HG02571 (cell line): ENCODE data around the gene FRMD4A.
"Not testable (repeated sequence)": the region's sequence is repeated elsewhere in the genome, so short reads cannot be mapped to it uniquely, and the experiment has no call there.

Source experiments
- ATAC-seq: cut with Tn5 transposase; IDR thresholded peaks from one replicate; pipeline ENCODE4 v1.9.1; 2021; ENCODE audit warnings: mild to moderate bottlenecking, moderate library complexity; ENCODE audit not compliant: unreplicated experiment

The FRMD4A gene

DNA sequence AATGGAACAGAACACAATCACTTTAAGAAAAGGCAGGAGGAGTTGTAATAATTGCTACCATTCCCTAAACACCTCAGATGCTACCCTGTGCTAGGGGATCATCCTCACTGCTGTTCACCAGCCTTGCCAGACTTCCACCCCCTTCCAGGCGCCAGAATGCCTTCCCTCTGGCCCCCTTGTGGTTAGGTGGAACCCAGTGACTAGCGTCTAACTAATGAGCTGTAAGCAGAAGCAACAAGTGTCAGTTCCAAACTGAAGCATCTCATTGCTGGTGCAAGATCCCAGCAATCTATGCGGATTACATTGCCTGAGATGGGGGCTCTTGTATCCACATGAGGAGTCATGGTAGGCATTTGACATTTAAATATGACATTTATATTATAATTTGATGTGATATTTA, 86.6 kb downstream of the FRMD4A start:
- no peak for ATAC-seq

DNA sequence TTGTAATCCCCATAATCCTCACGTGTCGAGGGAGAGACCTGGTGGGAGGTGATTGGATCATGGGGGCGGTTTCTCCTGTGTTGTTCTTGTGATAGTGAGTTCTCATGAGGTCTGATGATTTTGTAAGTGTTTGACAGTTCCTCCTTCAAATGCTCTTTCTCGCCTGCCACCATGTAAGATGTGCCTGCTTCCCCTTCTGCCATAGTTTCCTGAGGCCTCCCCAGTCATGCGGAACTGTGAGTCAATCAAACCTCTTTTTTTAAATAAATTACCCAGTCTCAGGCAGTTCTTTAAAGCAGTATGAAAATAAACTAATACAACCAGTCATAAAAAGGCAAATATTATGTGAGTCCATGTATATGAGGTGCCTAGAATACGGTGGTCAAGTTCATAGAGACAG, 87.5 kb downstream of the FRMD4A start:
- no peak for ATAC-seq

DNA sequence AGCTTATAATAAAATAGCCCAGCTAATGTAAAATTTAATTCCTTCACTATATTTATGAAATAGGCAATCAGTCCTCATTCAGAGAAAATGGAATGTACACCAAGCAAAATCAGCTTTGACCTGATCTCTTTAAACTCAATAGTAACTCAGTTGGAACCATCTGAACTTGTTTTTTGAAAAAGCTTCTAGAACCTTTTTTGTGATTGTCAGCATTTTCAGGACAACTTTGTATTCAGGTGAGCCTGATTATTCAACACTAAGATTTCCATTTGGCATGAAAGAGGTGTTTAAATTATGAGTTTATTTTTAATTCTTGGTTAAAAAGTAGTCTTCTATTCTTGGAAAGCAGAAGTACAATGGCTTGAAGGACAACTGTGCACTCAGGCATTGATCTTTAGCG, 89.5 kb downstream of the FRMD4A start:
- ATAC-seq, result no peak

DNA sequence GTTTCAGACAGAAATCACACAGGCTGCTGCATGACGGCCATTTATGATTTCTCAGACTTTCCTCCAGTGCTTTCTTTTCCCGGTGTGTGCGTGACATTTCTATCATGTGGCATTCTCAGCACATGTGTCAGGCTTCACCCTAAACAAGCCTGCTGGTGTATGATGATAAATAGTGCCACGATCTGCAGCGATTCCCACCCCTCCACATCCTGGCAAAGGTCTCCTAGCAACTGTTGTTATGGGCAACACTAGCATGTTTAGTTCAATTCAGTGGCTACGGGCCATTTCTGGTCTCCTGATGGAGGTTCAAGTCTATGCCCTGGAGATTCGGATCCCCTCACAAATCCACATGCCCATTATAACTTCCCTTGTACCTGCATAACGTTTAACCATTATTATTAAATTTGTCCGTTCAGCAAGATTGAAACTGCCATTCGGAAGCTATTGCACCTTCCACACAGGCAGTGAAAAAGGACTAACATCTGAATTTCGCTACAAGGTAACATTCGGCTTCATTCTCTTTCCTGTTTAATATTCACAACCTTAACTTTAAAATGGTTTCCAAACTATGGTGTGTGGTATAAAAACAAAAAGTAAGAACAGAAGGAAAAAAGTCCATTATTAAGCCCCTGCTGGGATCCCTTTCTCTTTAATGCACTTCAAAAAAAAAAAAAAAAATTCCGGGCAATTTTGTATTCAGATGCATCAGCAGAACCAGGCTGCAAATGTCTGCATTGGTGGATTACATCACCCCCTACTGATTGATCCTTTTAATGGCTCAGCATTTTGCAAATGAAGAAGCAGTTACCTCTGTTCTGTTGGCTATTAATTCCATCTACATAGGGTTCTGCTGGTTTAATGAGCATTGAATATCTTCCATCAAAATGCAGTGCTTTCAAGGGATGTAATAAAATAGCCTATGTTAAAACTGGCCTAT, 90.2 kb downstream of the FRMD4A start:
- no peak for ATAC-seq

DNA sequence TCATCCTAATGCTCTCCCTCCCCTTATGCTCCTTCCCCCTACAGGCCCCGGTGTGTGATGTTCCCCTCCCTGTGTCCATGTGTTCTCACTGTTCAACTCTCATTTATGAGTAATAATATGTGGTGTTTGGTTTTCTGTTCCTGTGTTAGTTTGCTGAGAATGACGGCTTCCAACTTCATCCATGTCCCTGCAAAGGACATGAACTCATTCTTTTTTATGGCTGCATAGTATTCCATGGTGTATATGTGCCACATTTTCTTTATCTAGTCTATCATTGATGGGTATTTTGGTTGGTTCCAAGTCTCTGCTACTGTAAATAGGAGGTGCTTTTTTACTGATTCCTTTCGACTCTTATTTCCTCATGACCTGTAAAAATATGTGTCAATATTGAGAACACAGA, 92.1 kb downstream of the FRMD4A start:
- not testable (repeated sequence) for ATAC-seq

DNA sequence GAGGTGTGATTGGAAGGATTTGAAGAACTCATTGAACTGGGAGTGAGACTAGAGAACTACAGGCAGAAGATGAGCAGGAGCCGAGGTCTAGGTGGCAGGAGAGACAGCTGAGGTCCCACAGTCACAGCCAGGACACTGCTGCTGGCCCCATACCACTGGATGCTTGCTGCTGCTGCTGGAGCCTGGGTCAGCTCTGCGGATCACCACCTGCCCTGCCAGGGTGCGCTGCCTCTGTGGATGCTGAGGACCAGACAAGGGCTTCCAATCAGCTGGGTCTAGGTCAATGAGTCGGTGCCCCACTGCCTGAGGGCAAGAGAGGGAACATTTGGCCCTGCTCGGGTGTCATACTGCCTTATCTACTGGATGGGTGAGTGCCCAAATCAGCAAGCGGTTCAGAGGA, 94.4 kb downstream of the FRMD4A start:
- no peak for ATAC-seq

DNA sequence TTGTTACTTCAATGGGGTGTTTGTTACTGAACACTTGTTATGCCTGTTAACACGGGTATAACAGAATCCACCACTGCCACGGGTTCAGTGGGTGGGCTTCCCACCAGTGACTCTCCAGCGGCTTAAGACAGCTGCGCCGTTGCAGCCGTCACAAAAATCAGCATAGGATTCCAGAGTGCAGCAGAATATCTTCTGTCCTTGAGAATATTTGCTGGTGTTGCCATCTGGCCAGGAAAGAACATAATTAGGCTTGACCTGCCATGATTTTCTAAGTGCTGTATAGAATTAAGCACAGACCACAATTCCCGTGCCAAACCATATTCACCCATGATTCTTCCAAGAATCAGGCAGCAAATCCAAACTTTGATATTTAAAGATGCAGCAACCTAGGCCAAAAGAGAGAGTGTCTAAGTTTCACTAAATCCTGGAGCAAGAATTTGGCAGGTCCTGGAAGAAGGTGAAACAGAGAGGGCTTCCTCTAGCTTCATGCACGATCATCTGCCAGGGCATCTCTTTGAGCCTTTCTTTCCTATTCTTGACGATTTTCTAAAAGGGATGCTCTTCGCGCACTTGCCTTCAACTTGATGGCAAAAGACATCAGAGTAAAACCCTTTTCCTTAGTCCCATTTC, 95.0 kb downstream of the FRMD4A start:
- no peak for ATAC-seq

DNA sequence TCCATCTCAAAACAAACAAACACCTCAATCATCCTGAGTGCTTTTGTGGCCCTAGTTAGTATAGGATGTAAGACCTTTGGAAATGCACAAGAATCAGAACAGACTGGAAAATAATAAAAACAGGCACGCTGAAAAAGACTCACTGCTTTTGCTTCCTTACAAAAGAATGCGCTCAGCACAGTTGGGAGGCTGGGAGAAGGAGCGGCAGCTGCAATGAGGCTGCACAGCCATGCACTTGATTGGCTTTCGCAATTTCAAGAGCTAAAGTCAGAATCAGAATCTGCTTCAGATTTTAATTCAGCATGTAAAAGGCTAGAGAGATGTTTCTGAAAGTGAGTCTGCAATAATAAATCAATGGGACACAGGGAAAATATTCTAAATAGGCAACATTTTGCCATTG, 97.2 kb downstream of the FRMD4A start:
- ATAC-seq, result no peak

DNA sequence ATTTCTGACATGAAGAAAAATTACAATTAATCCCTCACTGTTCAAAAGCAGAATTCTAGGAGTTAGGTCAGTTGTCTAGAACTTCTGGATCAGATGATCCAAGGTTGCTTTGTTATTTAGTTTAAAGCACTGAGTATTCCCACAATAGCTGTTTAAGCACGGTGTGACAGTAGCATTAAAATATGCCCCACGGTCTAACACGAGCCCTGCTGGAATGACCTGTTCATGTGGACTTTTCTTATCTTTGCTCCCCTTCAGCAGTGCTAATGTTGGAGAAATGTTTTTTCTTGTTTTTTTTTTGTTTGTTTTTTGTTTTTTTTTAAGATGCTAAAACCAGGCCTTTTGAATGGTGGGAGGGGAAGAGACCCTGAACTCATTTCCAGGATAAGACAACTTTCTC, 101.9 kb downstream of the FRMD4A start:
- ATAC-seq, result not testable (repeated sequence)

DNA sequence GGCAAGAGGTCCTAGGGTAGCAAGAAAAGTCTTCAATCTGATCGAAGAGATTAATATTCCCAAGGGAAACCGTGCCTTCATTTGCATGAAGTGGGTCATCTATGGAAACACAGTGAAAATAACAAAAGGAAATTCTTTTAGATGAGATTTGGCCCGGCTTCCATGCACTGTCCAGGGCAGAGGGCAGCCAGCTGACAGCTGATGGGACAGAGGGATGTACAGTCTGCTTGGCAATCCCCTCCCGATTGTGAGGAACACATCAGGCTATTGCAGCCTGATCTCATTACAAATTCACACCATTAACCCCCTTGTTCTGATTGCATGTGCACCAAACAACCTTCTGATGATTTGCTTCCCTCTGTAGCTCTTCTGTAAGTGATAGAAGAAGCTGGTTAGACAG, 105.3 kb downstream of the FRMD4A start:
- ATAC-seq, result no peak

DNA sequence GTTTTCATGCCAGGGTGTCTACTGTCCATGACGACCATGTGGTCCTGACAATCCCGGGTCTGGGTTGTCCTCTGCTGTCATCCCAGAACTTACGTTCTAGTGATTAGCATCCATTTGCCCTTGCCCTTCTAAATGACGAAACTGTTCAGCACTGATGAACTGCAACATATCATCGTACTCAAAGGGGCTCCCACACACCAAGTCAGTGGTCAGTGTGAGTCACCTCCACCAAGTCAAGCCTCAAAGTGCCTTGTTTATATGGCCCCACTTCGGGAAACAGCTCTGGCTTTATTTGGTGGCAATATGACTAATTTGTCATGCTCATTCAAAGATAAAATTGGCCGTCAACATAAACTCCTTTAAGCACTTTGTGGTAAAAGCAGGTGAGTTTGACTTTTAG, 110.7 kb downstream of the FRMD4A start:
- ATAC-seq, result no peak

DNA sequence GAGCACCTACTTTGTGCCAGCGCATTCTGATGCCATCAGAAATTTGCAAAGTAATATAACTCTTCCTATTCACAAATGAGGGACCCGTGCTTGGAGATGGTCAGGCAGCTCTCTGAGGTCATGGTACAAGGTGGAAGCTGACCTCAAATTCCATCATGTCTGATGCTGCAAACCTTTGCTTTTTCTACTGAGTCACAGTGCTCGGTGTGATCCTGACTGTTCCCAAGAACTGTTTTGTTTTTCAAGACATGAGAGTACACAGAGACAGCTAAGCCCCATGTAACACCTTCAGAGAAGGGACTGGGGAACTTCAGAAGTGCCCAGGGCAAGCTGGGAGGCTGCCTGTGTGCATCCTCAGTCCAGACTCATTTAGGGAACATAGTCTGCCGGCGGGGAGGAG, 111.3 kb downstream of the FRMD4A start:
- ATAC-seq, result no peak

DNA sequence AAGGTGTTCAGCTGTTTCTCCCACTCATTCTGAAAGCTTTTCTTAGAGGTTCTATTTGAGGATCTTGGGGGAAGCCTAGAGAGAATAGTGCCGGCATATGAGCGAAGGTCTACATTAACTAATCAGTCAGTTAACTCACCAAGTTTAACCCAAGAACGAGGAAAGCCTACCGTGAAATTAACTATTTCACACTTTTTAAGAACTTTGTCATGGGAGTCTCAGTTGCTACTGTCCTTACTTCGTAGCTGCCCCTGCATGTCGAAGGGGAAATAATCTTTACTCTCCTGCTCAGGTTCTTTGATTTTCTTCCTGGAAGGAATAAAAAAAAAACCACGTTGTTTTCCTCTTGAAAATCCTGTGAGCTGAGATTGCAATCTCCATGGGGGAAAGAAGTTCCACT, 115.1 kb downstream of the FRMD4A start:
- ATAC-seq, result no peak

DNA sequence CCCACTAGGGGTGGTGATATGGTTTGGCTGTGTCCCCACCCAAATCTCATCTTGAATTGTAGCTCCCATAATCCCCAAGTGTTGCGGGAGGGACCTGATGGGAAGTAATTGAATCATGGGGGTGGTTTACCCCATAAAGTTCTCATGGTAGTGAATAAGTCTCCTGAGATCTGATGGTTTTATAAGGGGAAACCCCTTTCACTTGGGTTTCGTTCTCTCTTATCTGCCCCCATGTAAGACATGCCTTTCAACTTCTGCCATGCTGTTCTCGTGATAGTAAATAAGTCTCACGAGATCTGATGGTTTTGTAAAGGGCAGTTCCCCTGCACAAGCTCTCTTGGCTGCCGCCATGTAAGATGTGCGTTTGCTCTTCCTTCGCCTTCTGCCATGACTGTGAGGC, 117.0 kb downstream of the FRMD4A start:
- not testable (repeated sequence) for ATAC-seq

DNA sequence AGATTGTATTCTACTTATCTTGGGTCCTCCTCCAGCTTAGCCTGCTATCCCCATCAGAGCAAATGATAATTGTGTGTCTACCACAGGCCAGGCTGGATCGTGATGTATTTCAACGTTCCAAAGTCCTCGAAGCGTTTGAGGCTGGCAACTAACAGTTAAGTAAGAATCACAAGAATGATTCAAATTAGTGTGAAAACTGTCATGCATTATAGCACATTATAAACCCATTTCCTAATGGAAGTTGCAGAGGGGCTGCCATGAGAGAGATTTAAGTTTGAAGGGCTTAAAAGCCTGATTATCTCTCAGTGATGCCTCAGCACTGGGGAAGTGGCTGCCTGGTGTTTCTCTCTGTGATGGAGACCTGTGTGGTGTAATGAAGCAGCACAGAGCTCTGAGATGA, 119.1 kb downstream of the FRMD4A start:
- no peak for ATAC-seq

DNA sequence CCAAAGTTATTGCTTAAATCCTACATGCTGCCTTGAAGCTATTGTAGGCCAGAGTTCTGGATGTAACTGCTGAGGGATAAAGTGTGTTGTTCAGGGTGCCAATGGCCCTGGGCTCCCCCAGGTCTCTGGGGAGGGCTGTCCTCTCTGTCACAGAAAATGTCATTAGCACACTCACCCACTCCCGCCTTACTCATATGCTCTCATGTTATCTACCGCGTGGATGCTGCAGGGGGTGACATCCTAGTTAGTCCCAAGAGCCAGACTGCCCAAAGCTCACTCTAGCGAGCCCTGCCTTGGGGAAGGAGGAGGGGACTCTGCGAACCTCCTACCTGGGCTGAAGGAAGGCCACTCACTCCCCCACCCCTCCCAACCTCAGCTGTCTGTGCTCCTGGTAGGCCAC, 122.5 kb downstream of the FRMD4A start:
- ATAC-seq, result no peak

DNA sequence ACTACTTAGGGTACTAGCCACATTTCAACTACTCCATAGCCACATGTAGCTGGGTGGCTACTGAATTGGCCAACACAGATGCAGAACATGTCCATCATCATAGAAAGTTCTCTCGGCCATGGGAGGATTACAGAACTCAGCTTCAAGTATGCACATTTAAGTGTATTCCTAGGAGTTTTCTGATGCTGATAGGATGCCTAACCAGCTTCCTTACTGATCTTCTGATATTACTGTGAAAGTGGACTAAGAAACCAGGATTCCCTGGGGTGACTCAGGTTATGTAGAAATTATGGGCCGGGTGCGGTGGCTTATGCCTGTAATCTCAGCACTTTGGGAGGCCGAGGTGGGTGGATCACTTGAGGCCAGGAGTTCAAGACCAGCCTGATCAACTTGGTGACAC, 125.5 kb downstream of the FRMD4A start:
- no peak for ATAC-seq

DNA sequence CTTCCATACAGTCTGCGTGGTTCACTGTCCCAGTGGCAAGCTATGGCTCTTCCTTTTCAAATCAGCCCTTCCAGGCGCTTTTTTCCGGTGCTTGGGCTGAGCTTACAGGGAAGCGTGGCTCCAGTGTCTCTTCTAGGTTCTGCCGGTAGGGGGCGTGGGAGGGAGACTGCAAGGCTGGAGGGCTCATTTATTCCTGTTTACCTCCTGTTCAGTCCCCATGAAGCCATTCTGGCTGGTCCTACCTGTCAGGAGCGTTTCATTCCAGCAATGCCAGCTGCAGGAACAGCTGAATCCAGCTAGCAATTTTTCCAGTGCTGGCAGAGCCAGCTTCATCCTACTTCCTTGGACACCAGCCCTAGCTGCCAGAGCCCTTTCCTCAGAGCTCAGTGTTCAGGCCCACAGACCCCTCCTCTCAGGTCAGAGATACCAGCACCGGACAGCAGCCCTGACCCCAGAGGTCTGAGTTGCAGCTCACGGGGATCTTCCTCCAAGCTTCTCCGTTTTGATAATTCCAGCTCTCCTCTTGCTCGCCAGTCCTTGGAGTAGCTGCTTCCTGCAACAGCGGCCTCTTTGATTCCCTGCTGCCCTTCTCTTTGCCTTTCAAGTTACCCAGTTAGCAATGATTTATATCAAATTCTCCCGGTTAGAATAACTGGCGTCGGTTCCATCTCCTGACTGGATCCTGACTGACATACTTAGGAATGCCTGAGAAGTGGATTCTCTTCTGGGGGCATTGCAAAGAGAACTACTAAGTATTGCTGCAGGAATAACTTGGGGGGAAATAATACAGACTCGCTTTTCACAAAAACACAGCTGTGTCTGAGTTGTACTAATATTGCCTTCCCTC, 129.8 kb downstream of the FRMD4A start:
- no peak for ATAC-seq

DNA sequence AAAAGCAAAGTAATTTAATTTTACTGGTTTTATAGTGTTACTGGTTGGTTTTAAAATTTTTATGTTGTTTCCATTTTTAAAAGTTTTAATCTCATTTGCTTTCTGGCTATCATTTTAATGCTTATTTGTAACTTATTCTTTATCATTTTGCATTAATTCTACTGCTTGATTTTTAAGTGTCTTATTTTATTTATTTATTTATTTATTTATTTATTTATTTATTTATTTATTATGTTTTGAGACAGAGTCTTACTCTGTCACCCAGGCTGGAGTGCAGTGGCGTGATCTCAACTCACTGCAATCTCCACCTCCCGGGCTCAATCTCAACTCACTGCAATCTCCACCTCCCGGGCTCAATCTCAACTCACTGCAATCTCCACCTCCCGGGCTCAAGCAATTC, 131.6 kb downstream of the FRMD4A start:
- not testable (repeated sequence) for ATAC-seq

DNA sequence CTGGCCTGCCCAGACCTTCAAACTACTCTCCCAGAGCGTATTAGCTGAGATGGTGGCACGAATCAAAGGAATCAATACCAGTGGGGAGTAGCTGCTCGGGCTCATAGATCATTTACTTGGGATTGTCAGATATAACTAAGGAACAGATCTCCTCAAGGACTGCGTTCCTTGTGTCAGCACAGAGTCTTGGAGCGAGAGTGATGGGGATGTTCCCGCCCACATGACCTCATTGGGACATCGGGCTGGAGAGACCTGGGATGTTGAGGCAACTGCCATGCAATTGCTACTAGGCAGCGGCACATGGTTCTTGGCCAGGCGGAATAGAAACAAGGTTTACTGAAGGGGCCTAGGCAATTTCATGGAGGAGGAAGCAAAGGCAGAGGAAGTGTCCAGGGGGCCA, 132.6 kb downstream of the FRMD4A start:
- no peak for ATAC-seq

DNA sequence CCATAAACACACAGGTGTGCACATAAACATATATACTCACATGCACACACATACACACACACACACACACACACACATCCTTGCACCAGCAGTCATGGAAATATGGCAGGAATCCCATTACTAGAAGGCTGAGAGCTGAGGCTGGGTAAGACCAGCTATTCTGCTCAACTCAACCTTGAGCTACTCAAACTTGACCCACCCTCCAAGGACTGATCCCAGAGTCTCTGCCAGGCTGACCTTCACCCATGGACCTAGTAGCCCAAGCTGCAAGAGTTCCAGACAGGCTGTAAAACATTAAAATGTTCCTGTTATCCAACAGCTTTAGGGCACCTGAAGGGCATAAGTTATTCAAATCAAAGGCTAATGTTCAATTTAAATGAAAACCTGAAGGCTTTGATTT, 134.6 kb downstream of the FRMD4A start:
- no peak for ATAC-seq

DNA sequence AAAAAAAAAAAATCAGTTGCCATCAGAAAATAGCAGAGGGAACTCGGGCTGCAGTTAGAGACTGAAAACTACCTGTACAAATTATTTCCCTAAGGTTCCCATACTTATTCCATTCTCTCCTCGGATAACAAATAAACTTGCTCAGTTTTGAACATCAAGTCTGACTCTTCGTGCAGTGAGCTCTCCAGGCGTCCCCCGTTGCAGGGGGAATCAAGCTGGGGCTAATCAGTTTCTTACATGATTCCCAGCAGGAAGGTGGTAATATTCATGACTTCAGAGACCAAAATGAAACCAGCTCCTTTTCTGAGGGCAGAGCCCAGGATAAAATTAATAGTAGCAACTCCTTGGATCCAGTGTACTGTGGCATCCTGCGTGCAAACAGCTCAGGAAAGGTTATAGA, 135.3 kb downstream of the FRMD4A start:
- no peak for ATAC-seq
